Astrocyte of the cerebellum (primary cell): ENCODE results near the gene PSME3.
"Not testable (repeated sequence)": the region's sequence is repeated elsewhere in the genome, so short reads cannot be mapped to it uniquely, and the experiment has no call there.

Experiments
- DNase-seq: peaks from one replicate; pipeline ENCODE4 v3.0.0-alpha.2; 2011; ENCODE audit warnings: low read depth
- H3K4me3 ChIP-seq: 2 replicates; pipeline ENCODE4 v1.5.1; 2011; ENCODE audit warnings: mild to moderate bottlenecking, low read depth, low read length, moderate library complexity
- in situ Hi-C: cut with HindIII; loops from 2 replicates; pipeline ENCODE4 v1.10.0; 2017; ENCODE audit warnings: low sequenced_read_pairs
- TF ChIP-seq, protein P1 (sequence below): IDR thresholded peaks from 2 replicates; pipeline ENCODE4 v1.5.1; 2012; ENCODE audit warnings: low read length, low read depth, moderate library complexity, mild to moderate bottlenecking; ENCODE audit errors: missing control alignments

The PSME3 gene

DNA sequence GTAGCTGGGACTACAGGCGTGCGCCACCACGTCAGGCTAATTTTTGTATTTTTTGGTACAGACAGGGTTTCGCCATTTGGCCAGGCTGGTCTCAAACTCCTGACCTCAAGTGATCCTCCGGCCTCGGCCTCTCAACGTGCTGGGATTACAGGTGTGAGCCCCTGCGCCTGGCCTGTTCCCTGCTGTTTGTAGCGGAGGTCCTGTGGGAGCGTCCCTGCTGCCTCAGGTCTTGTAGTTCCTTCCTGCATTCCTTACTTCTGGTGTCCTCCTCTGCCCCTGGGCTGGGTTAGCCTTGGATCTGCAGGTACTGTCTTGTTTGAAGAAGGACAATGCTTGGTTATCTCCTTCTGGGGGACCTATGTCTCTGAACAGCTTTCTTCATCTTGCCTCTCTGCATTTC is 43.8 kb downstream of the PSME3 start:
- in situ Hi-C loops: no loop called here
- no peak for DNase-seq

DNA sequence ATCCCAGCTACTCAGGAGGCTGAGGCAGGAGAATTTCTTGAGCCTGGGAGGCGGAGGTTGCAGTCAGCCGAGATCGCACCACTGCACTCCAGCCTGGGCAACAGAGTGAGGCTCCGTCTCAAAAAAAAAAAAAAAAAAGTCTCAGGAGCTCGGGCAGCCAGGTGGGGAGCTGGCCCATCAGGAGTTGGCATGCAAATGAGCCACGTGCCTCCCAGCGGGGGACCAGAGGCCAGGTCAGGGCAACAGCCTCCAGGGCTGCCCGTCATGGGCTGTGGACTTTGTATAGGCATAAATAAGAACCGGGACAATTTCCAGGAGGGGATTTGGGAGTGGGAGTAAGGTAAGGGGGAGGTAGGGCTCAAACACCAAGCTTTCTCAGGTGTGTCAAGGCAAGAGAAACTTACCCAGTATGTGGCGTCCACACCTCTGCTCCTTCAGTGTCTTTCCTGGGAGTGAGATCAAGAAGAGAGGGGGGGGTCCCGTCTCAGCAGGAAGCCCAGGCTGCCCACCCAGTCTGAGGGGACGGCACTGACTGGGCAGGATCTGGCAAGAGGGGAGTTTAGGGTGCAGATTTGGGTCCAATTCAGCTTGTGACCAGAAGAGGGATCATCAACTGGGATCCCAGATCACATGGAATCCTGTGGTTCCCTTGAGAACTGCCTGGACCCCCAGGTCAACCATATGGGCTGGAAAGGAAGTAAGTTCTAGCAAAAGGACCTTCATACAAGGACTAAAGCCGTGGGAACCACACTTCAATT is 45.1 kb downstream of the PSME3 start:
- in situ Hi-C loops: no loop called here
- no peak for DNase-seq
- TF ChIP-seq, protein P1, sequence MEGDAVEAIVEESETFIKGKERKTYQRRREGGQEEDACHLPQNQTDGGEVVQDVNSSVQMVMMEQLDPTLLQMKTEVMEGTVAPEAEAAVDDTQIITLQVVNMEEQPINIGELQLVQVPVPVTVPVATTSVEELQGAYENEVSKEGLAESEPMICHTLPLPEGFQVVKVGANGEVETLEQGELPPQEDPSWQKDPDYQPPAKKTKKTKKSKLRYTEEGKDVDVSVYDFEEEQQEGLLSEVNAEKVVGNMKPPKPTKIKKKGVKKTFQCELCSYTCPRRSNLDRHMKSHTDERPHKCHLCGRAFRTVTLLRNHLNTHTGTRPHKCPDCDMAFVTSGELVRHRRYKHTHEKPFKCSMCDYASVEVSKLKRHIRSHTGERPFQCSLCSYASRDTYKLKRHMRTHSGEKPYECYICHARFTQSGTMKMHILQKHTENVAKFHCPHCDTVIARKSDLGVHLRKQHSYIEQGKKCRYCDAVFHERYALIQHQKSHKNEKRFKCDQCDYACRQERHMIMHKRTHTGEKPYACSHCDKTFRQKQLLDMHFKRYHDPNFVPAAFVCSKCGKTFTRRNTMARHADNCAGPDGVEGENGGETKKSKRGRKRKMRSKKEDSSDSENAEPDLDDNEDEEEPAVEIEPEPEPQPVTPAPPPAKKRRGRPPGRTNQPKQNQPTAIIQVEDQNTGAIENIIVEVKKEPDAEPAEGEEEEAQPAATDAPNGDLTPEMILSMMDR: no peak
- H3K4me3 ChIP-seq: no peak overlapping the region

More for the DNA sequence above, 43.8 kb downstream of the PSME3 start:
- TF ChIP-seq, protein P1: no peak
- H3K4me3 ChIP-seq: no peak overlapping the region

DNA sequence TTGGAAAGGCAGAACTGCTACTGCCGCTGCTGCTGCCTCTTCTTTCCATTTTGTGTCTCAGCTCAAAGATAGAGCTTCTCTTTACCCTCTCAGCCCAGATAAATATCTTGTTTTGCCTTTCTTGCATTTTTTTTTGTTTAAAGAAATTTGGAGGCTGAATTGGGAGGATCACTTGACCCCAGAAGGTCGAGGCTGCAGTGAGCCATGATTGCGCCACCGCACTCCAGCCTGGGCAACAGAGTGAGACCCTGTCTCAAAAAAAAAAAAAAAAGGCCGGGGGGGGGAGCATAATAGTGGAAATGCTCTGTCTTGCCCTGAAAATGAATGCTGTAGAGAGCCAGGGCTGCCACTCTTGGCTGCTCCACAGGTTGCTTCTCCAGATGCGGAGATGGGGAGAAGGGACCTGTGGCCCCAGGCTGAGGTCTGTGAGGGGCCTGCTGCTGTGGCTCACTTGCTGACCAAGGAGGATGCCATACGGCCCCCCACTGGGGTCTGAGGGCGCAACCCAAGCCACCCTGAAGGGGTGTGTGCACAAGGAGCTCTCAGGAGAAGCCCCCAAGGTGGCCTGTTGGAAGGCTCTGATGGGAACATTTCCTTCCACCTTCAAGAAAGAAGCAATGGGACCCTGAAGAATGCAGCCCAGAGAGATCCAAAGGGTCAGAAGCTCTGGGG is 45.9 kb downstream of the PSME3 start:
- TF ChIP-seq, protein P1: no peak
- DNase-seq: no peak
- H3K4me3 ChIP-seq: no peak overlapping the region
- in situ Hi-C loops: no loop called here

DNA sequence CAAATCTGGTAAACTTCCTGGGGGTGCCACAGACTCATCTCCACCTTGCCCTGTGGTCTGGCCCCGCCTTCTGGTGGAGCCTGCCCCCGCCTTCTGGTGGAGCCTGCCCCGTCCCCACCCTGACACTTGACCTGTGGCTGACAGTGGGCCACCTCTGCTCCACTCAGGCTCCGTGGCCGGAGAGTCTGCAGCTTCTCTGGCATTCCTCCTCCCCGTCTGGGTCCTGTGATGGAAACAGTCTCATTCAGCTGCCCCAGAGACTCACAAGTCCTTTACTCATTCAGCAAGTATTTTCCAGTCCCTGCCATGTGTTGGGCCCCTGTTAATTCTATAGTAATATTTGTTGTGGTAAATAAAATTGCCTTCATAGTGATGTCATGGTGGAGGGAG is 46.4 kb downstream of the PSME3 start:
- DNase-seq: no peak
- H3K4me3 ChIP-seq: no peak overlapping the region
- in situ Hi-C loops: no loop called here
- TF ChIP-seq, protein P1: no peak

DNA sequence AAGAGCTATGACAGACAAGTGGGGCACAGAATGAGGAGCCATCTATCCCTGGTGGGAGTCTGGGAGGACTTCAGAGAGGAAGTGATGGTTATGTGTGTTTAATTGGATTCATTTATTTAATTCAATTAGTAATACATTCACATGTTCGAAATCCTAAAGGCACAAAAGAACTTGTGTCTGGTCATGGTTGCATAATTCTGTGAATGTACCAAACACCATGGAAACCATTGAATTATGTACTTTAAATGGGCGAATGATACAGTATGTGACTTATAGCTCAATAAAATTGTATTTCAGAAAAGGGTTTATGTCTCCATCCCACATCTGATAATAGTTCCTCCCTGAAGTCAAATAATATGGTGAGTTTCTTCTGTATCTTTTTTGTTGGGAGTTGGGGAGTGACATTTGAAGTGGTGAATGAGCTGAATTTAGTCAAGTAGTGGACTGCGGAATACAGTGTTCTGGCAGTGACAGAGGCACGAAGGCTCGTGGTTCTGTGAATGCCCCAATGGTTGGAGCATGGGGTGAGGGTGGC is 47.6 kb downstream of the PSME3 start:
- no peak overlapping the region for H3K4me3 ChIP-seq
- TF ChIP-seq, protein P1: no peak
- in situ Hi-C loops: loop anchor here (5.0 kb wide), 1 partner anchor 44 kb away; no protein-coding TSS in a partner anchor
- DNase-seq: no peak

DNA sequence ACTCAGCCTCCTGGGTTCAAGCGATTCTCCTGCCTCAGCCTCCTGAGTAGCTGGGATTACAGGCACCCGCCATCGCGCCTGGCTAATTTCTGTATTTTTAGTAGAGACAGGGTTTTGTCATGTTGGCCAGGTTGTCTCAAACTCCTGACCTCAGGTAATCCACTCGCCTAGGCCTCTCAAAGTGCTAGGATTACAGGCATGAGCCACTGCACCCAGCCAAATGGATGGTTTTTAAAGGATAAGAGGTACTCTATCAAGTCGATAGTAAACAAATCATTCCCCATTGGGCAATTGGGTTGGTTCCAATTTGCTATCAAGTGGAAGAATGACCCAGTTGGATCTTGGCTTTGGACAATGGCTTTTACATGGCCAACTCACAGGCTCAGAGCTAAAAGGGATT is 48.5 kb downstream of the PSME3 start:
- not testable (repeated sequence) for DNase-seq, H3K4me3 ChIP-seq
- in situ Hi-C loops: loop anchor here (5.0 kb wide), 1 partner anchor 44 kb away; no protein-coding TSS in a partner anchor

DNA sequence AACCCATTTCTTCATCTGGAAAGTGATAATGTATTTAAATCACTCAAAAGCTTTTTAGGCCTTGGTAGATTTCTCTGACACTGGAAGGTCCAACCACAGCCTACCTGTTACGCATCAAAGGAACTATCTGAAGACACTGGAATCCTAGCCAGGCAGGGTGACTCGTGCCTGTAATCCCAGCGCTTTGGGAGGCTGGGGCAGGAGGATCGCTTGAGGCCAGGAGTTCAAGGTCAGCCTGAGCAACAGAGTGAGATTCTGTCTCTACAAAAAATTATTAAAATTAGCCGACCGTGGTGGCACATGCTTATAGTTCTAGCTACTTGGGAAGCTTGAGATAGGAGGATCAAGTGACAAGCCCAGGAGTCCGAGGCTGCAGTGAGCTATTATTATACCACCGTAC is 49.0 kb downstream of the PSME3 start:
- no peak overlapping the region for H3K4me3 ChIP-seq
- TF ChIP-seq, protein P1: no peak
- in situ Hi-C loops: loop anchor here (5.0 kb wide), 1 partner anchor 45 kb away; no protein-coding TSS in a partner anchor
- no peak for DNase-seq
